ENCODE results near the gene BCAR1.
"Not testable (repeated sequence)": the region's sequence is repeated elsewhere in the genome, so short reads cannot be mapped to it uniquely, and the experiment has no call there.

BCAR1 gene

DNA sequence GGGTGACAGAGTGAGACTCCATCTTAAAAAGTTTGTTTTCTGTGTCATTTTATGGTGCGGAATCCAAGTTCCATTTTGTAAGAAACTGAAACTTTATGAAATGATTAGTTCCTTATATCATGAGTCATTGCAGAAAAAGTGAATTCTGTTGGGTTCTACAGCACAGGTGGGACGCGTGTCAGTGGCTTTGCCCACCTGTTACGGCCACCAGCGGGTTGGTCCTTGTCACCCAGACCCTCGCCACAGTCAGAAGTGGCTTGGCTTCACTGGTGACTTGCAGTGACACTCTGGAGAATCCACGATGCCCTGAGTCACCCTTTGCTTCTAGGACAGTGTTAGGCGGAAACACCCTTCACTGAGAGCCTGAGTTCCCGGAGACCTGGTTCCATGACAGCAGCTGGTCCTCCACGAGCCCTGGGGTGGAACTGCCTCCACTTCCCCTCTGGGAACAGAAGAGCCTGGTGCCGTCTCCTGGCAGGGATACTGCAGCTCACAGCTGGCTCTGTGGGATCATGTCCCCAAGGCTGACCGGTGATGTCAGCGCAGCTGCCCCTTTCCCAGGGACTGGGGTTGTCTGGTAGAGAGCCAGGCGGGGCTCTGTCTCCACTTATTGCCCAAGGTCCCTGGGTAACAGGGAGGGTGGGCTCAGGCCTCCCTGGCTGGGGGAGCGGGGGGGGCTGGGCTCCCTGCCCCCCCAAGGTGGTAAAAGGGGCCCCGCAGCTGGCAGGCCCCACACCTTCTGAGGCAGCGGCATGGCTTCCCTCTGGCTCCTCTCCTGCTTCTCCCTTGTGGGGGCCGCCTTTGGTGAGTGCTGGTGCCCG is 33.0 kb downstream of the BCAR1 start, which contains the start of gene CTRB1:
Gene CTRB1, plus strand, starts transcription at position 733 of the 821 bp plus-strand sequence. Its CDS starts 20 bp downstream, at position 753.
- H3K4me3 ChIP-seq (ENCODE audit: low read depth, low read length) = no peak within 1 kb of the TSS
- DNase-seq (ENCODE audit: low read depth, low spot score) = no peak
- TF ChIP-seq, protein P1, sequence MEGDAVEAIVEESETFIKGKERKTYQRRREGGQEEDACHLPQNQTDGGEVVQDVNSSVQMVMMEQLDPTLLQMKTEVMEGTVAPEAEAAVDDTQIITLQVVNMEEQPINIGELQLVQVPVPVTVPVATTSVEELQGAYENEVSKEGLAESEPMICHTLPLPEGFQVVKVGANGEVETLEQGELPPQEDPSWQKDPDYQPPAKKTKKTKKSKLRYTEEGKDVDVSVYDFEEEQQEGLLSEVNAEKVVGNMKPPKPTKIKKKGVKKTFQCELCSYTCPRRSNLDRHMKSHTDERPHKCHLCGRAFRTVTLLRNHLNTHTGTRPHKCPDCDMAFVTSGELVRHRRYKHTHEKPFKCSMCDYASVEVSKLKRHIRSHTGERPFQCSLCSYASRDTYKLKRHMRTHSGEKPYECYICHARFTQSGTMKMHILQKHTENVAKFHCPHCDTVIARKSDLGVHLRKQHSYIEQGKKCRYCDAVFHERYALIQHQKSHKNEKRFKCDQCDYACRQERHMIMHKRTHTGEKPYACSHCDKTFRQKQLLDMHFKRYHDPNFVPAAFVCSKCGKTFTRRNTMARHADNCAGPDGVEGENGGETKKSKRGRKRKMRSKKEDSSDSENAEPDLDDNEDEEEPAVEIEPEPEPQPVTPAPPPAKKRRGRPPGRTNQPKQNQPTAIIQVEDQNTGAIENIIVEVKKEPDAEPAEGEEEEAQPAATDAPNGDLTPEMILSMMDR (IDR thresholded peaks at IDR 0.05; ENCODE audit: low read depth, low read length) = no peak
- in situ Hi-C loops (cut with HindIII; ENCODE audit: low sequenced_read_pairs) = no loop called here

DNA sequence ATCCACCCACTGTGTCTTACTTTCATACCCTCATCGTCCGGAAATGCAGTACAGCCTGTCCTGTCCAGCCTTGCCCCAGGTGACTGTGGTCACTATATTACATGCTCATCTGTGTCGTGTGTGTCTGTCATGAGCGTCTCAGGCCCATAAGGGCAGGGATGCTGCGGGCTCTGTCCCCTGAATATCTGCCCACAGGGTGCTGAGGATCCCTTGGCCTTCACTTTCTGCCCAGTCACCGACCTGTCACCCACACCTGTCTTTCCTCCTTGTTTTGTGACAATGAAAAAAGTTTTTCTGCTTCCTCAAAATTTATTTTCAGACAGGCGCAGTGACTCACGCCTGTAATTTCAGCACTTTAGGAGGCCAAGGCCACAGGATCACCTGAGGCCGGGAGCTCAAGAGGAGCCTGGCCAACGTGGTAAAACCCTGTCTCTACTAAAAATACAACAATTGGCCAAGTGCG is 34.0 kb downstream of the BCAR1 start:
- H3K4me3 ChIP-seq (ENCODE audit: low read depth, low read length) = no peak overlapping the region
- TF ChIP-seq, protein P1 (IDR thresholded peaks at IDR 0.05; ENCODE audit: low read depth, low read length) = no peak
- no peak for DNase-seq (ENCODE audit: low read depth, low spot score)
- in situ Hi-C loops (cut with HindIII; ENCODE audit: low sequenced_read_pairs) = no loop called here

DNA sequence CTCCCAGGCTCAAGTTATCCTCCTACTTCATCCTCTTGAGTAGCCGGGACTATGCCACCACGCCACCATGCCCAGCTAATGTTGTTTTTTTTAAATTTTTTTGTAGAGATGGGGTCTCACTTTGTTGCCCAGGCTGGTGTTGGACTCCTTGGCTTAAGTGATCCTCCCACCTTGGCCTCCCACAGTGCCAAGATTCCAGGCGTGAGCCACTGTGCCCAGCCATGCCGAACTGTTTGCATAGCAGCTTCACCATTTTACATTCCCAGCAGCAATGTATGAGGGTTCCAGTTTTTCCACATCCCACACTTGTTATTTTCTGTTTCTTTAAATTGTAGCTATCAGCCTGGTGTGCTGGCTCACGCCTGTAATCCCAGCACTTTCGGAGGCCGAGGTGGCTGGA is 34.8 kb downstream of the BCAR1 start:
- in situ Hi-C loops (cut with HindIII; ENCODE audit: low sequenced_read_pairs) = no loop called here
- no peak for DNase-seq (ENCODE audit: low read depth, low spot score)
- TF ChIP-seq, protein P1 (IDR thresholded peaks at IDR 0.05; ENCODE audit: low read depth, low read length) = no peak
- no peak overlapping the region for H3K4me3 ChIP-seq (ENCODE audit: low read depth, low read length)

DNA sequence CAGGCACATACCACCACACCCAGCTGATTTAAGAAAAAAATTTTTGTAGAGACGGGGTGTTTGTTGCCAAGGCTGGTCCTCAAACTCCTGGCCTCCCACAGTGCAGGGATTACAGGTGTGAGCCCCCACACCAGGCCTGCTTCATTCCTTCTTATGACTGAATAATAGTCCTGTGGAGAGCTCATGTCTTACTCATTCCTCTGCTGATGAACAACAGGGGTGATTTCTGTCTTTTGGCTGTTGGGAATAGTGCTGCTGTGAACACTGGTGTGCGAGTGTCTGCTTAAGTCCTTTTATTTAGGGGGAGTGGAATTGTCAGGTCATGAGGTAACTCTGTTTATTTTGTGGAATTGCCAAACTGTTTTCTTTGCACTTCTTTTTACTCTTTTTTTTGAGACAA is 35.3 kb downstream of the BCAR1 start:
- TF ChIP-seq, protein P1 (IDR thresholded peaks at IDR 0.05; ENCODE audit: low read depth, low read length) = no peak
- peak; percentile 35 for DNase-seq (ENCODE audit: low read depth, low spot score)
- H3K4me3 ChIP-seq (ENCODE audit: low read depth, low read length) = no peak overlapping the region
- in situ Hi-C loops (cut with HindIII; ENCODE audit: low sequenced_read_pairs) = no loop called here

DNA sequence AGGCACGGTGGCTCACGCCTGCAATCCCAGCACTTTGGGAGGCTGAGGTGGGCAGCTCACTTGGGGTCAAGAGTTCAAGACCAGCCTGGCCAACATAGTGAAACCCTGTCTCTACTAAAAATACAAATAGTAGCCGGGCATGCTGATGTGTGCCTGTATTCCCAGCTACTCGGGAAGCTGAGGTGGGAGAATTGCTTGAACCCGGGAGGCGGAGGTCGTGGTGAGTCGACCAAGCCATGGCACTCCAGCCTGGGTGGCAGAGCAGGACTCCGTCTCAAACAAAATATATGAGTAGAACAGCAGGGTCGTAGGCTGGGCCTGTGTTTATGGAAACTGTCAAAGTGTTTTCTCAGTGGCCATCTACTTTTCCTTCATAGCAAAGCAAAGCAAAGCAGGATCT is 40.1 kb downstream of the BCAR1 start:
- H3K4me3 ChIP-seq (ENCODE audit: low read depth, low read length); in situ Hi-C loops (cut with HindIII; ENCODE audit: low sequenced_read_pairs); DNase-seq (ENCODE audit: low read depth, low spot score): not testable (repeated sequence)

DNA sequence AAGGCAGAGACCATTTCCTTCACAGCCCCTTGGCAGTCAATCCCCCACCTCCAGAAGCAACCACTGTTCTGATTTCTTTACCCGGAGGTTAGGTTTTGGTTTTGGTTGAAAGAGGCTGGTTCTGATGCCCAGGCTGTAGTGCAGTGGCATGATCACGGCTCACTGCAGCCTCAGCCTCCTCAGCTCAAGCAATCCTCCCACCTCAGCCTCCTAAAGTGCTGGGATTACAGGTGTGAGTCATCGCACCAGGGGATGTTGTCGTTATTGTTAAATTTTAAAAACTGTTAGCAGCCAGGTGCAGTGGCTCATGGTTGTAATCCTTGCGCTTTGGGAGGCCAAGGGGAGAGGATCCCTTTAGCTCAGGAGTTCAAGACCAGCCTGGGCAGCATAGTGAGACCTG is 41.5 kb downstream of the BCAR1 start:
- in situ Hi-C loops (cut with HindIII; ENCODE audit: low sequenced_read_pairs) = no loop called here
- TF ChIP-seq, protein P1 (IDR thresholded peaks at IDR 0.05; ENCODE audit: low read depth, low read length) = no peak
- no peak for DNase-seq (ENCODE audit: low read depth, low spot score)
- H3K4me3 ChIP-seq (ENCODE audit: low read depth, low read length) = no peak overlapping the region

DNA sequence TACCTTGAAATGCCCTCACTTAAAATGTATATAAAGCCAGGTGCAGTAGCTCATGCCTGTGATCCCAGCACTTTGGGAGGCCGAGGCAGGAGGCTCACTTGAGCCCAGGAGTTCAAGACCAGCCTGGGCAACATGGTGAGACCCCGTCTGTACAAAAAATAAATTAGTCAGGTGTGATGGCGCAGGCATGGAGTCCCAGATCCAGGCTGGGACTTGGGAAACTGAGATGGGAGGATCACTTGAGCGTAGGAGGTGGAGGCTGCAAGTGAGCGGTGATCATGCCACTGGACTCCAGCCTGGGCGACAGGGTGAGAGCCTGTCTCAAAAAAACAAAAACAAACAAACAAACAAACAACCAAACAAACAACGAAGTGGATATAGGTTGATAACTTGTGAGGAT is 41.9 kb downstream of the BCAR1 start:
- H3K4me3 ChIP-seq (ENCODE audit: low read depth, low read length); DNase-seq (ENCODE audit: low read depth, low spot score); in situ Hi-C loops (cut with HindIII; ENCODE audit: low sequenced_read_pairs): not testable (repeated sequence)

Data from astrocyte of the spinal cord (primary cell).